GM12864 (cell line): ENCODE measurements around the gene TEX44.
"Not testable (repeated sequence)": the region's sequence is repeated elsewhere in the genome, so short reads cannot be mapped to it uniquely, and the experiment has no call there.

ENCODE experiments used
- DNase-seq: peaks from one replicate; pipeline ENCODE4 v3.0.0-alpha.2; 2011; ENCODE audit warnings: low read depth
- H3K4me3 ChIP-seq: 2 replicates; pipeline ENCODE4 v1.5.1; 2011; ENCODE audit warnings: mild to moderate bottlenecking, low read depth, low read length, control low read depth
- TF ChIP-seq, protein P1 (sequence below): IDR thresholded peaks from 2 replicates; pipeline ENCODE4 v1.5.1; 2011; ENCODE audit warnings: low read depth, mild to moderate bottlenecking, moderate library complexity, low read length, control low read depth, inconsistent platforms; ENCODE audit errors: missing control alignments

Gene TEX44

DNA sequence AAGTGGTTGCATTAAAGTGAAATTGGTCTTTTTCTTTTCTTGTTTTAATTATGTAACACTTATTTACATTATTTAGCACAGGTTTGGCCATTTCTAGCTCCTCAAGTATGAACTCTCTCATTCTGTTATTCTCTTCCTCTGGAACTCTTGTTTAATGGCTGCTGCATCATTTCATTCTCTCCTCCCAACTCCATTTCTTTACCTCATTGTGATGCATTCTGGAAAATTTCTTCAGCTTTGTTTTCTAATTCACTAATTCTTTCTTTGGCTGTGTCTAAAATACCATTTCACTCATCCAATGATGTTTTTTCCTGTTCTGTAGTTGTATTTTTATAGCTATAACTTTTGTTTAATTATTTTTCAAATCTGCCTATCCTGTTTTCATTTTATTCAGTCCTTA, 39.9 kb upstream of the TEX44 start:
- DNase-seq = no peak
- H3K4me3 ChIP-seq = no peak overlapping the region
- TF ChIP-seq, protein P1, sequence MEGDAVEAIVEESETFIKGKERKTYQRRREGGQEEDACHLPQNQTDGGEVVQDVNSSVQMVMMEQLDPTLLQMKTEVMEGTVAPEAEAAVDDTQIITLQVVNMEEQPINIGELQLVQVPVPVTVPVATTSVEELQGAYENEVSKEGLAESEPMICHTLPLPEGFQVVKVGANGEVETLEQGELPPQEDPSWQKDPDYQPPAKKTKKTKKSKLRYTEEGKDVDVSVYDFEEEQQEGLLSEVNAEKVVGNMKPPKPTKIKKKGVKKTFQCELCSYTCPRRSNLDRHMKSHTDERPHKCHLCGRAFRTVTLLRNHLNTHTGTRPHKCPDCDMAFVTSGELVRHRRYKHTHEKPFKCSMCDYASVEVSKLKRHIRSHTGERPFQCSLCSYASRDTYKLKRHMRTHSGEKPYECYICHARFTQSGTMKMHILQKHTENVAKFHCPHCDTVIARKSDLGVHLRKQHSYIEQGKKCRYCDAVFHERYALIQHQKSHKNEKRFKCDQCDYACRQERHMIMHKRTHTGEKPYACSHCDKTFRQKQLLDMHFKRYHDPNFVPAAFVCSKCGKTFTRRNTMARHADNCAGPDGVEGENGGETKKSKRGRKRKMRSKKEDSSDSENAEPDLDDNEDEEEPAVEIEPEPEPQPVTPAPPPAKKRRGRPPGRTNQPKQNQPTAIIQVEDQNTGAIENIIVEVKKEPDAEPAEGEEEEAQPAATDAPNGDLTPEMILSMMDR = no peak

DNA sequence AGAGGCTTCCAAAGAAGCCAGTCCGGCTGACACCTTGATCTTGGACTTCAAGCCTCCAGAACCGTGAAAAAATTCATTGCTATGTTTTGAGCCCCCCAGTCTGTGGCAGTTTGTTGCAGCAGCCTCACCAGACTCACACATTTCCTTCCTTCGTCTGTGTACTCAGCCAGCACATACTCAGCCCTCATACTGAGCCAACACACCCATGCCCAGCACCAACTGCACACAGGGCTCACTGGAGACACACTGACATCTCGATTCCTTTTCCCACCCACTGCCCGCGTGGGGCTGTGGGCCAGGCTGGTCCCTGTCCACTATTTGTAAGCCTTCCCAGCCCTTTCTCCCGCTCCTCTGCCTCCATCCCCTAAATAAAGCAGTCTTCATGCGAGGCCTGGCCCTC, 38.3 kb upstream of the TEX44 start:
- TF ChIP-seq, protein P1 = no peak
- H3K4me3 ChIP-seq = peak overlapping the region; percentile 24
- DNase-seq = no peak

DNA sequence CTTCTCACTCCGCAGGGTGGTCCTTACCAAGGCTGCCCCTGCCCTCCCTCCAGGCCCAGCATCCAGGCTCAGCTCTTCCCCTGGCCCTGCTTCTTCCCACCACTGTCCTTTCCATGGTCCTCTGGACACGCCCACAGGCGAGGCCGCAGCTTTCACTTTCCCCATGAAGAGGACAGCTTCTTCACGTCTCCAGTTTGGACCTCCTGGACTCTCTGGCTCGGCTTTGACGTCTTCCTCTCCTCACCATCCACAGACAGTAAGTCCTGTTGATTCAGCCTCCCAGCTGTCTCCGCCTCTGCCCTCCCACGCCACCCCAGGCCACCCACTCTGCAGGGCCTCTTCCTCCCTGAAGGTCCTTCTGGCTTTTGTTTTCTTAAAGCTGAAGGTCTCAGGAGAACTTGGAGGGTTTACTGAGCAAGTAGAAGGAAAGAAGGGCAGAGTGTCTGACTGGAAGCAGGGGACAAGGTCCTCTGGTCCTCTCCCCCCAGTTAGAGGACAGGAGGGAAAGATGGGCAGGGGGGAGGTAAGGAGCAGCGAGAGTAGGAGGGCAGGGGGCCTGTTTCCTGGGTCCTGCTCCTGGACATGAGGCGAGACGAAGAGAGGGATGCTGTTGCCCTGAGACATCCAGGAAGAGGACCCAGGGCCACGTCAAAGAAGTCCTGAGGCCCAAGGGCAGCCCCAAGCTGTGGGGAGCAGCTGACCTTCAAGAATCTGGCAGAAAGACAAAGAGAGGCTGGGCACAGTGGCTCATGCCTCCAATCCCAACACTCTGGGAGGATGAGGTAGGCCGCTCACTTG, 37.7 kb upstream of the TEX44 start:
- TF ChIP-seq, protein P1 = no peak
- no peak for DNase-seq
- H3K4me3 ChIP-seq = peak overlapping the region; percentile 24

DNA sequence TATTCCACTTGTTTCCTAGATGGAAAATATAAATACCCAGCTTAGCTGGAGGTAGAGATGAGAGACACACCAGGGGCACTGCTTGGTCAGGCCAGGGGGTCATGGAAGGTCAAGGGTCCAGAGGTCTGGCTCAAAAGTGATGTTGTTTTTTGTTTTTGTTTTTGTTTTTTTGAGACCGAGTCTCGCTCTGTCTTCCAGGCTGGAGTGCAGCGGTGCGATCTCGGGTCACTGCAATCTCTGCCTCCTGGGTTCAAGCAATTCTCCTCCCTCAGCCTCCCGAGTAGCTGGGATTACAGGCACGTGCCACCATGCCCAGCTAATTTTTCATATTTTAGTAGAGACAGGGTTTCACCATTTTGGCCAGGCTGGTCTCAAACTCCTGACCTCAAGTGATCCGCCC, 36.2 kb upstream of the TEX44 start:
- DNase-seq, H3K4me3 ChIP-seq: not testable (repeated sequence)

DNA sequence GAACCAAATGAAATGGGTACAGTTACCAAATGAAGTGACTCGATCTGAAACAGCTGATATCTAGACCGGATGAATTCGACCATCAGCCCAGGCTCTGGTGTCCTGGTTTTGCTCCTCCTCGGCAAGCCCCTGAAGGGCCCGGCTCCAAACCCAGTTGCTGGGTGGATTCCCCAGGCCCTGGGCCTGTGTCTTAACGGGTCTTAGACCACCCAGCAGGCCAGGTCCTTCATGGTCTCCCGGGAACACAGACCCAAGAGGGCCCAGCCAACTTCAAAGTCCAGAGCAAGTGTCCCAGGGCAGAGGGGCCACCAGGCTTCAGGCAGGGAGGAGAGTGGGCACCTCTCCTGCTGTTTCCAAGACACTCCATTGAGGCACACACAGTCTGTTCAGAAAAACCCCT, 35.7 kb upstream of the TEX44 start:
- no peak for DNase-seq
- TF ChIP-seq, protein P1 = no peak
- H3K4me3 ChIP-seq = no peak overlapping the region

DNA sequence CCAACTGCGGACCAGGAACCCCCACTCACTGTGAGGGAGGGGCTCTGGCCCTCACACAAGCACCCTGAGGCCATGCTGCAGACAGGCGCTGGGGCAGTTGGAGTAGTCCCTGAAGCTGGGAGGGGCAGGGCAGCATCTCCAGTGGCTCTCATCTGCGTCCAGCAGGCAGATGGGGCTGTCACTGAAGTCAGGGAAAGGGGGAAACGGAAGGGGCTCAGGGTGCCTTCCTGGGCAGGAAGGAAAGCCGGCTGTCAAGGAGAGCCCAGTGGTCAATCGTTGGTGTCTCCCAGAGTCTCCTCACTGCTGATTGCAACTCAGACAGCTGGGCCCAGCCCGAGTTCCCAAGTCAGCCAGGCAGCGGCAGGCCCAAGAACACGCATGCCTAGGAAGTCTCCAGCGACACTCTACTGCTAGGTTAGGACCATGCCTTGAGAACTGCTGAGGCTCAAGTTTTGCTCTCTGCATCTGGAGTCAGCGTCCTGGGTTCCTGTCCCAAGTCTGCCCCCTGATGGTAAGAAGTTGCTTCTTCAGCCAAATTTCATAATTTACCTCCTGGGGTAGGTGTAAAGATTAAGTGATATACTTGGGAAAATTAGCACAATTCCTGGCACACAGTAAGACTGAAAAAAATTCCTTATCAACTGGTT, 35.0 kb upstream of the TEX44 start:
- H3K4me3 ChIP-seq = no peak overlapping the region
- TF ChIP-seq, protein P1 = peak; percentile 75
- DNase-seq = peak; percentile 81

- DNase-seq = peak; percentile 27
- TF ChIP-seq, protein P1 = peak; percentile 81
- H3K4me3 ChIP-seq = no peak overlapping the region
These were observed 29.2 kb upstream of the TEX44 start for GRCh38 chr2:231563378-231563961.
